Prostate gland (tissue), 1 donor: ENCODE measurements around the gene ASPN.

Experiments
- POLR2A ChIP-seq: fragments of 450-650 bp; IDR thresholded peaks from one replicate; pipeline ENCODE4 v1.6.1; 2016; ENCODE audit warnings: antibody characterized with exemption, mild to moderate bottlenecking
- POLR2AphosphoS5 ChIP-seq: sonication (generic); formaldehyde crosslinking; IDR thresholded peaks from one replicate; pipeline ENCODE4 v1.6.1; 2017; ENCODE audit warnings: antibody characterized with exemption

- TF ChIP-seq POLR2AphosphoS5: no peak
- TF ChIP-seq POLR2A: no peak
These were observed 43.0 kb upstream of the ASPN start for GRCh38 chr9:92525306-92525705.
